C4-2B (cell line): ENCODE data around the gene BABAM2.

Experiments
- H3K27ac ChIP-seq: fragments of 450-650 bp; 2 replicates; pipeline ENCODE4 v1.5.1; 2017
- CTCF ChIP-seq: fragments of 450-650 bp; conservative IDR thresholded peaks from 2 replicates; pipeline ENCODE4 v1.5.1; 2017; ENCODE audit warnings: mild to moderate bottlenecking
- ZFX ChIP-seq: fragments of 450-650 bp; IDR thresholded peaks from 2 replicates; pipeline ENCODE4 v1.6.1; 2017

The BABAM2 gene

GRCh38 chr2:27889774-27890145, 769 bp upstream of the BABAM2 start:
- peak overlapping the region; percentile 83 for H3K27ac ChIP-seq
- TF ChIP-seq CTCF (no peak), ZFX (no peak)

GRCh38 chr2:27890924-27891672, 569 bp downstream of the BABAM2 start:
- TF ChIP-seq CTCF (no peak), ZFX (no peak)
- peak overlapping the region; percentile 83 for H3K27ac ChIP-seq

GRCh38 chr2:27891673-27892105, 1.2 kb downstream of the BABAM2 start:
- TF ChIP-seq CTCF (no peak), ZFX (no peak)
- H3K27ac ChIP-seq, result no peak overlapping the region

GRCh38 chr2:27893006-27893405, 2.5 kb downstream of the BABAM2 start:
- TF ChIP-seq ZFX, result no peak
- no peak for TF ChIP-seq CTCF
- no peak overlapping the region for H3K27ac ChIP-seq

GRCh38 chr2:27897717-27898116, 7.2 kb downstream of the BABAM2 start:
- H3K27ac ChIP-seq, result no peak overlapping the region
- no peak for TF ChIP-seq CTCF
- TF ChIP-seq ZFX, result no peak

- no peak overlapping the region for H3K27ac ChIP-seq
- TF ChIP-seq ZFX (no peak), CTCF (no peak)
Measured at GRCh38 chr2:27901234-27901633, 10.7 kb downstream of the BABAM2 start.

- H3K27ac ChIP-seq, result no peak overlapping the region
- no peak for TF ChIP-seq CTCF
- no peak for TF ChIP-seq ZFX
Measured at GRCh38 chr2:27902098-27902497, 11.6 kb downstream of the BABAM2 start.
